Measurements from ENCODE around the gene SPACA4. TPM values are rescaled to one million over a fixed set of nuclear protein-coding genes. Genes with fewer than 3 reads are reported as not detected.

The SPACA4 gene
- polyA plus RNA-seq, 3 donors: not detected

GRCh38 chr19:48600679-48601417 is 5.7 kb upstream of the SPACA4 start:
- peaks cover 2% of the 10 kb centered on the region for H3K4me1 Mint-ChIP-seq
- no peaks in the 10 kb centered on the region for H3K27me3 ChIP-seq (ENCODE audit: control insufficient read depth in 2 of 2, insufficient read depth in 2 of 2, low read length in 2 of 2)
- H3K27me3 Mint-ChIP-seq (ENCODE audit: low read depth in 3 of 3): peaks cover 5 to 7% (median 5%) of the 10 kb centered on the region in 3 donors
- no peaks in the 10 kb centered on the region for H4K20me1 ChIP-seq (ENCODE audit: insufficient read depth, low read length)
- TF ChIP-seq, protein P1, sequence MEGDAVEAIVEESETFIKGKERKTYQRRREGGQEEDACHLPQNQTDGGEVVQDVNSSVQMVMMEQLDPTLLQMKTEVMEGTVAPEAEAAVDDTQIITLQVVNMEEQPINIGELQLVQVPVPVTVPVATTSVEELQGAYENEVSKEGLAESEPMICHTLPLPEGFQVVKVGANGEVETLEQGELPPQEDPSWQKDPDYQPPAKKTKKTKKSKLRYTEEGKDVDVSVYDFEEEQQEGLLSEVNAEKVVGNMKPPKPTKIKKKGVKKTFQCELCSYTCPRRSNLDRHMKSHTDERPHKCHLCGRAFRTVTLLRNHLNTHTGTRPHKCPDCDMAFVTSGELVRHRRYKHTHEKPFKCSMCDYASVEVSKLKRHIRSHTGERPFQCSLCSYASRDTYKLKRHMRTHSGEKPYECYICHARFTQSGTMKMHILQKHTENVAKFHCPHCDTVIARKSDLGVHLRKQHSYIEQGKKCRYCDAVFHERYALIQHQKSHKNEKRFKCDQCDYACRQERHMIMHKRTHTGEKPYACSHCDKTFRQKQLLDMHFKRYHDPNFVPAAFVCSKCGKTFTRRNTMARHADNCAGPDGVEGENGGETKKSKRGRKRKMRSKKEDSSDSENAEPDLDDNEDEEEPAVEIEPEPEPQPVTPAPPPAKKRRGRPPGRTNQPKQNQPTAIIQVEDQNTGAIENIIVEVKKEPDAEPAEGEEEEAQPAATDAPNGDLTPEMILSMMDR (IDR thresholded peaks at IDR 0.05): no peak
- intact Hi-C loops (cut with micrococcal nuclease): no loop called here
- no peaks in the 10 kb centered on the region for H3K36me3 ChIP-seq (replicated peaks in 1 of 2; ENCODE audit: control insufficient read depth in 1 of 2, insufficient read depth in 2 of 2, low read length in 2 of 2)
- H3K4me2 ChIP-seq (replicated peaks; ENCODE audit: extremely low read depth, low read length, poor library complexity, severe bottlenecking): no peak overlapping the region
- H3K9me3 Mint-ChIP-seq: peaks cover 0 to 2% (median 0%) of the 10 kb centered on the region in 7 donors
- H3K9me3 ChIP-seq (replicated peaks in 1 of 2; ENCODE audit: control insufficient read depth in 1 of 2, insufficient read depth in 1 of 2, low read length in 2 of 2): no peaks in the 10 kb centered on the region
- no peaks in the 10 kb centered on the region for H3K36me3 Mint-ChIP-seq
- DNase-seq: no peak
- no peak overlapping the region for H3K4me3 Mint-ChIP-seq
- H3K4me3 ChIP-seq (replicated peaks in 1 of 3; ENCODE audit: low read depth in 2 of 3, low read length in 3 of 3): no peak overlapping the region
- H3K79me2 ChIP-seq (ENCODE audit: insufficient read depth, low read length): no peaks in the 10 kb centered on the region
- 88% methylated on average over 17 of the region's 21 CpGs for WGBS (ENCODE audit: insufficient coverage)
- peak overlapping the region in 2 of 7 donors; percentile 40 to 73 for H3K27ac Mint-ChIP-seq
- no peak overlapping the region for H3K27ac ChIP-seq (ENCODE audit: low read depth in 1 of 2, low read length in 2 of 2)
- H3K4me1 ChIP-seq (ENCODE audit: control insufficient read depth in 1 of 2, insufficient read depth in 2 of 2, low read length in 2 of 2): no peaks in the 10 kb centered on the region
- H3K9ac ChIP-seq (ENCODE audit: insufficient read depth, low read length, poor library complexity, severe bottlenecking): no peak overlapping the region
- H2AFZ ChIP-seq (ENCODE audit: insufficient read depth, low read depth, low read length, poor library complexity, severe bottlenecking): no peak overlapping the region

DNA sequence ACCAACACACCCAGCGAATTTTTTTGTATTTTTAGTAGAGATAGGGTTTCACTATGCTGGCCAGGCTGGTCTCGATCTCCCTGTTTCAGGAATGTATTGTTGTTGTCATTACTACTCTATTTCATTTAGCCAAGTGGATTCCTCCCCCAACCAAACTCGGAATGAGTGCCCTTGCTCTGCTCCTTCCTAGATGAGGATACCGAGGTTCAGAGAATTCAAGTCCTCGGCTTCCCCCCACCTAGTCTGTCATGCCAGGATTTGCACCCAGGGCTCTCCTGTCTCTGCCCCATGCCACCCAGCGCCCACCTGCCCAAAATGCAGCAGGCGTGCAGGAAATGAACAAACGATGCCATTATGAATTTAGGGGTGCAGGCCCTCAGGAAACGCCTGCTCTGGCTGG is 3.5 kb upstream of the SPACA4 start:
- H3K27me3 Mint-ChIP-seq (ENCODE audit: low read depth in 3 of 3): peaks cover under 1 to 10% (median 6%) of the 10 kb centered on the region in 3 donors
- H3K4me3 Mint-ChIP-seq: no peak overlapping the region
- peaks cover 2% of the 10 kb centered on the region for H3K4me1 Mint-ChIP-seq
- WGBS (ENCODE audit: insufficient coverage): 79% methylated on average over 7 of the region's 9 CpGs
- Histone ChIP-seq H2AFZ (ENCODE audit: insufficient read depth, low read depth, low read length, poor library complexity, severe bottlenecking) (no peak overlapping the region), H3K27ac (ENCODE audit: low read depth in 1 of 2, low read length in 2 of 2) (no peak overlapping the region), H3K9me3 (replicated peaks in 1 of 2; ENCODE audit: control insufficient read depth in 1 of 2, insufficient read depth in 1 of 2, low read length in 2 of 2) (no peaks in the 10 kb centered on the region), H3K9ac (ENCODE audit: insufficient read depth, low read length, poor library complexity, severe bottlenecking) (no peak overlapping the region), H3K27me3 (ENCODE audit: control insufficient read depth in 2 of 2, insufficient read depth in 2 of 2, low read length in 2 of 2) (no peaks in the 10 kb centered on the region), H3K4me1 (ENCODE audit: control insufficient read depth in 1 of 2, insufficient read depth in 2 of 2, low read length in 2 of 2) (no peaks in the 10 kb centered on the region), H3K4me2 (replicated peaks; ENCODE audit: extremely low read depth, low read length, poor library complexity, severe bottlenecking) (no peak overlapping the region), H3K79me2 (ENCODE audit: insufficient read depth, low read length) (no peaks in the 10 kb centered on the region), H3K36me3 (replicated peaks in 1 of 2; ENCODE audit: control insufficient read depth in 1 of 2, insufficient read depth in 2 of 2, low read length in 2 of 2) (no peaks in the 10 kb centered on the region), H4K20me1 (ENCODE audit: insufficient read depth, low read length) (no peaks in the 10 kb centered on the region), H3K4me3 (replicated peaks in 1 of 3; ENCODE audit: low read depth in 2 of 3, low read length in 3 of 3) (no peak overlapping the region)
- intact Hi-C loops (cut with micrococcal nuclease): no loop called here
- H3K36me3 Mint-ChIP-seq: no peaks in the 10 kb centered on the region
- no peak overlapping the region for H3K27ac Mint-ChIP-seq
- TF ChIP-seq, protein P1 (IDR thresholded peaks at IDR 0.05): no peak
- peaks cover 0 to 2% (median 0%) of the 10 kb centered on the region in 7 donors for H3K9me3 Mint-ChIP-seq
- DNase-seq: no peak
